Cerebellar nuclear complex (tissue), 1 donor: ENCODE data around the gene ARHGAP27.

Experiments used
- DNase-seq, 2 experiments: peaks; one replicate each; lab custom pipeline; 2025; lab: John Stamatoyannopoulos, UW

The ARHGAP27 gene

GRCh38 chr17:45408611-45409421 lies 23.9 kb downstream of the ARHGAP27 start:
- no peak for DNase-seq

- DNase-seq, result no peak
These were observed 26.6 kb downstream of the ARHGAP27 start for GRCh38 chr17:45406107-45406506.

- DNase-seq, result no peak
These were observed 27.2 kb downstream of the ARHGAP27 start for GRCh38 chr17:45405250-45406086.

- no peak for DNase-seq
These were observed 27.8 kb downstream of the ARHGAP27 start for GRCh38 chr17:45404870-45405249.

GRCh38 chr17:45403906-45404490 lies 28.7 kb downstream of the ARHGAP27 start:
- no peak for DNase-seq

- no peak for DNase-seq
These were observed 29.8 kb downstream of the ARHGAP27 start for GRCh38 chr17:45402916-45403315.

GRCh38 chr17:45398800-45399199 lies 33.9 kb downstream of the ARHGAP27 start:
- no peak for DNase-seq

GRCh38 chr17:45397796-45398195 lies 34.9 kb downstream of the ARHGAP27 start:
- DNase-seq, result no peak

- no peak for DNase-seq
These were observed 36.0 kb downstream of the ARHGAP27 start for GRCh38 chr17:45396496-45397205.

GRCh38 chr17:45395569-45396415 lies 36.9 kb downstream of the ARHGAP27 start:
- no peak for DNase-seq

- peak in 1 of 2 experiments; percentile 13 for DNase-seq
These were observed 37.6 kb downstream of the ARHGAP27 start for GRCh38 chr17:45394913-45395568.

GRCh38 chr17:45394564-45394912 lies 38.1 kb downstream of the ARHGAP27 start:
- DNase-seq, result no peak

- no peak for DNase-seq
These were observed 38.6 kb downstream of the ARHGAP27 start for GRCh38 chr17:45394091-45394490.

- no peak for DNase-seq
These were observed 39.3 kb downstream of the ARHGAP27 start for GRCh38 chr17:45393411-45393810.

- no peak for DNase-seq
These were observed 40.8 kb downstream of the ARHGAP27 start for GRCh38 chr17:45391918-45392317.

GRCh38 chr17:45391291-45391690 lies 41.4 kb downstream of the ARHGAP27 start:
- no peak for DNase-seq

- DNase-seq, result no peak
These were observed 43.3 kb downstream of the ARHGAP27 start for GRCh38 chr17:45389354-45389753.

- no peak for DNase-seq
These were observed 43.9 kb downstream of the ARHGAP27 start for GRCh38 chr17:45388604-45389325.

- no peak for DNase-seq
These were observed 44.9 kb downstream of the ARHGAP27 start for GRCh38 chr17:45387739-45388138.

- DNase-seq, result no peak
These were observed 46.5 kb downstream of the ARHGAP27 start for GRCh38 chr17:45386178-45386577.
